Measurements from ENCODE around the gene IP6K1. TPM values are rescaled to one million over a fixed set of nuclear protein-coding genes. Genes with fewer than 3 reads are reported as not detected.
A peak's percentile ranks its signal among the peaks of the same experiment; 100 is the strongest.
"Not testable (repeated sequence)": the region's sequence is repeated elsewhere in the genome, so short reads cannot be mapped to it uniquely, and the experiment has no call there.

IP6K1 gene
- total RNA-seq, 1 donor from 2014 or later: 14.8 TPM

- ATAC-seq (ENCODE audit: poor library complexity); intact Hi-C loops (cut with DNase I); DNase-seq: not testable (repeated sequence)
Observed at GRCh38 chr3:49776101-49776500, 10.2 kb downstream of the IP6K1 start.

- intact Hi-C loops (cut with DNase I): no loop called here
- ATAC-seq (ENCODE audit: poor library complexity) (peak; percentile 45), DNase-seq (no peak)
Observed at GRCh38 chr3:49775538-49775937, 10.8 kb downstream of the IP6K1 start.

- DNase-seq (no peak), ATAC-seq (ENCODE audit: poor library complexity) (no peak)
- intact Hi-C loops (cut with DNase I): no loop called here
Observed at GRCh38 chr3:49772703-49773102, 13.6 kb downstream of the IP6K1 start.

- intact Hi-C loops (cut with DNase I): no loop called here
- ATAC-seq (ENCODE audit: poor library complexity) (no peak), DNase-seq (no peak)
Observed at GRCh38 chr3:49771340-49771938, 14.9 kb downstream of the IP6K1 start.

- intact Hi-C loops (cut with DNase I): no loop called here
- no peak for DNase-seq
- ATAC-seq (ENCODE audit: poor library complexity): no peak
Observed at GRCh38 chr3:49769926-49770325, 16.4 kb downstream of the IP6K1 start.

- no peak for ATAC-seq (ENCODE audit: poor library complexity)
- no peak for DNase-seq
- intact Hi-C loops (cut with DNase I): no loop called here
Observed at GRCh38 chr3:49769286-49769915, 16.9 kb downstream of the IP6K1 start.

- ATAC-seq (ENCODE audit: poor library complexity): no peak
Observed at GRCh38 chr3:49763981-49764380, 22.4 kb downstream of the IP6K1 start.

GRCh38 chr3:49761661-49762060 lies 24.7 kb downstream of the IP6K1 start:
- ATAC-seq (ENCODE audit: poor library complexity) (no peak), DNase-seq (no peak)

More at GRCh38 chr3:49763981-49764380, 22.4 kb downstream of the IP6K1 start:
- no peak for DNase-seq
- intact Hi-C loops (cut with DNase I): no loop called here

GRCh38 chr3:49759226-49759625 lies 27.1 kb downstream of the IP6K1 start:
- DNase-seq (no peak), ATAC-seq (ENCODE audit: poor library complexity) (no peak)
- intact Hi-C loops (cut with DNase I): no loop called here

More at GRCh38 chr3:49761661-49762060, 24.7 kb downstream of the IP6K1 start:
- intact Hi-C loops (cut with DNase I): no loop called here

- no peak for DNase-seq
- intact Hi-C loops (cut with DNase I): no loop called here
- ATAC-seq (ENCODE audit: poor library complexity): no peak
Observed at GRCh38 chr3:49757197-49757596, 29.1 kb downstream of the IP6K1 start.

- ATAC-seq (ENCODE audit: poor library complexity) (no peak), DNase-seq (no peak)
- intact Hi-C loops (cut with DNase I): no loop called here
Observed at GRCh38 chr3:49756036-49756435, 30.3 kb downstream of the IP6K1 start.

- intact Hi-C loops (cut with DNase I): no loop called here
- no peak for ATAC-seq (ENCODE audit: poor library complexity)
- DNase-seq: no peak
Observed at GRCh38 chr3:49754536-49754935, 31.8 kb downstream of the IP6K1 start.

GRCh38 chr3:49751501-49751900 lies 34.8 kb downstream of the IP6K1 start:
- ATAC-seq (ENCODE audit: poor library complexity) (no peak), DNase-seq (no peak)
- intact Hi-C loops (cut with DNase I): no loop called here

GRCh38 chr3:49750056-49750455 lies 36.3 kb downstream of the IP6K1 start:
- DNase-seq: no peak
- no peak for ATAC-seq (ENCODE audit: poor library complexity)
- intact Hi-C loops (cut with DNase I): no loop called here

GRCh38 chr3:49748874-49749273 lies 37.5 kb downstream of the IP6K1 start:
- DNase-seq; ATAC-seq (ENCODE audit: poor library complexity); intact Hi-C loops (cut with DNase I): not testable (repeated sequence)

- ATAC-seq (ENCODE audit: poor library complexity): no peak
- DNase-seq: no peak
- intact Hi-C loops (cut with DNase I): no loop called here
Observed at GRCh38 chr3:49747792-49748480, 38.4 kb downstream of the IP6K1 start.

- no peak for DNase-seq
- no peak for ATAC-seq (ENCODE audit: poor library complexity)
- intact Hi-C loops (cut with DNase I): no loop called here
Observed at GRCh38 chr3:49745986-49746385, 40.4 kb downstream of the IP6K1 start.

- intact Hi-C loops (cut with DNase I): no loop called here
- ATAC-seq (ENCODE audit: poor library complexity) (no peak), DNase-seq (no peak)
Observed at GRCh38 chr3:49740427-49740826, 45.9 kb downstream of the IP6K1 start.

GRCh38 chr3:49738067-49738713 lies 48.2 kb downstream of the IP6K1 start:
- DNase-seq (no peak), ATAC-seq (ENCODE audit: poor library complexity) (no peak)
- intact Hi-C loops (cut with DNase I): no loop called here

GRCh38 chr3:49734752-49735151 lies 51.6 kb downstream of the IP6K1 start:
- ATAC-seq (ENCODE audit: poor library complexity) (no peak), DNase-seq (no peak)
- intact Hi-C loops (cut with DNase I): no loop called here
